Left renal pelvis (tissue), 4 donors: ENCODE data around the gene TNFRSF21. TPM values are rescaled to one million over a fixed set of nuclear protein-coding genes. Genes with fewer than 3 reads are reported as not detected.
"Not testable (repeated sequence)": the region's sequence is repeated elsewhere in the genome, so short reads cannot be mapped to it uniquely, and the experiment has no call there.

ENCODE experiments used
- DNase-seq, 4 donors: peaks; one replicate each; pipeline ENCODE4 v3.0.0-alpha.2; 2013; ENCODE audit warnings: low read depth in 4 of 4, low spot score in 3 of 4
- polyA plus RNA-seq, 4 donors: library from polyadenylated mRNA; unstranded; fragments of 120-200 nt; gene quantifications; one replicate each; pipeline ENCODE4 v1.2.1, GENCODE V29; 2013; ENCODE audit not compliant: insufficient read length in 4 of 4

The TNFRSF21 gene
- polyA plus RNA-seq, 4 donors, result 12.2 to 41.6 (median 31.8) TPM

DNA sequence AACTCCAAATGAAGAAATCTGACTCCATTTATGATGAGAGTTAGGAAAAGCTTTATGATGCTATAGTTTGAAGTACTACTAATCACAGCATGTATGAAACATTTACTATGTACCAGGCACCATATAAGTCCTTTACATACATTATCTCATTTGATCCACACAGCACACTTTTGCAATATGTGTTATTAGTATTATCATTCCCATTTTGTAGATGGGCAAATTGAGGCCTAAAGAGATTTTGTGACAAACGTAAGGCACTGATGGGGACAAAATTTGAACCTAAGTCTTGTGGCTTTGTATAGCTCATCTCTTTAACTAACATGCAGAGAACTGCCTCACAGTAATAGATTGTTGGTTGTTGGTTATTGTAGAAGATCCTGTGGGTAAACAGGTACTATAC lies 14.2 kb upstream of the TNFRSF21 start:
- no peak for DNase-seq

DNA sequence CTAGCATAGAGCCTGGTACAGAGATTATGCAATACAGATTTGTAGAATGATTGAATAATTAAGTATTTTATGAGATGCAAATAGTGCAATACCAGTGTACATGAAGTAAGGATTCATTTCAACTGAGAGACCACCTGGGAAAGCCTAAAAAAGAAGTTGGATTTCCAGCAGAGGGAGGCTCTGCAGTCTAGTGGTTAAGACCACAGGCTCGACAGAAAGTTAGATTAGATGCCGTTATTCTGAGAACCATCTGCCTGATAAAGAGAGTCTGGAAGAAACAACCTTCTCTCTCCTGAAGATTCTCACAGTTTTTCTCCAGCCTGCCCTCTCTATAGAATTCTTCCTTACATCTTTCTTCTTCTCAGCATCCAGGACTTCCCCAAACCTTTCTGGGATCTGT lies 13.6 kb upstream of the TNFRSF21 start:
- no peak for DNase-seq

- no peak for DNase-seq
Observed at GRCh38 chr6:47321577-47321976, 11.9 kb upstream of the TNFRSF21 start.

DNA sequence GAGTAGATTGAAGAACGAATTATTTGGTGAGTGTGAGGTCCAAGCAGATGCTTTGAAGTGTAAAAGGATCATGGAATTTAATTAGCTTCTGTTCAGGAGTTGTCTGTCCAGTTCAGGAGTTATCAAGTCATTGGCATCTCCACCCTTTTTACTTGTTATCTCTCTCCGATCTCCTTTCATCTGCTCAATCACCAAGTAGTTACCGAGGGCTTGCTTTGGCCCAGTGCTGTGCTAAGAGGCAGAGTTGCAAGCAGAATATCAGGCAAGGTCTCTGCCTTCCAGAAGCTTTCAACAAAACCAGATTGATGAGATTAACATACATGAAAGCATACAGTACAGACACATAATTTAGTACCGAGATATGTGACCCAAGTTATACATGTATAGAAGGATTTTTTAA lies 10.2 kb upstream of the TNFRSF21 start:
- no peak for DNase-seq

GRCh38 chr6:47319382-47319781 lies 9.7 kb upstream of the TNFRSF21 start:
- DNase-seq, result no peak

DNA sequence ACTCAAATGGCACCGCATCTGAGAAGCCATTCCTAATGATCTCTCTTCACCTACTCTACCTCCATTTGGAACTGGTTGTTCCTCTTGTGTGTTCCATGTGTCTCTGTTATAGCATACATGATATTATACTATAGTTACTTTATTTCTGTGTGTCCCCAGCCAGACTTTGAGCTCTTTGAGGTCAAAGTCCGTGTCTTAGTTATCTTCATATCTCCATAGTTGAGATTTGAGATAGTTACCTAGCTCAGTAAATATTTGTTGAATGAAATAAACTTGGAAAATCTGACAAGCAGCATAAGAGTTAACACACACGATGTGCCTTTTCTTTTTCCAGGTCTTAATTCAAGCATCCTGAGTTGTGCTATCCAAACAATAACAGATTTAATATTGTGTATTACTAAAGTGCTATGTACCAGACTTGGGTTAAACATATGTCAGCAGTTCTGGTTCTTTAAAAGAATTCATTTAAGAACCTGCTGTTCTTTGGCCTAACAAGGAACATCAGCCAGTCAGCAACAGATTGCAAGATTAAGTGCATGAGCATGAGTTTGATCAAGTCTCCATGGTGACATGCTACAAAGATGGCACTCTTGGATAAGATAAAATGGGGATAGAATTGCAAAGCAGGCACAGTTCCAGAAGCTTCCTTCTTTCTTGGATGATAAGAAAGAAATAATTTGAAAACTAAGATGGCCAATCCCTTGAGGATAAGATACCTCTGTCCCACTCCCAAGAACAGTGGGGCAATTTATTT lies 8.7 kb upstream of the TNFRSF21 start:
- no peak for DNase-seq

GRCh38 chr6:47315181-47315580 lies 5.5 kb upstream of the TNFRSF21 start:
- not testable (repeated sequence) for DNase-seq

GRCh38 chr6:47310131-47310480 lies 401 bp upstream of the TNFRSF21 start:
- no peak for DNase-seq

DNA sequence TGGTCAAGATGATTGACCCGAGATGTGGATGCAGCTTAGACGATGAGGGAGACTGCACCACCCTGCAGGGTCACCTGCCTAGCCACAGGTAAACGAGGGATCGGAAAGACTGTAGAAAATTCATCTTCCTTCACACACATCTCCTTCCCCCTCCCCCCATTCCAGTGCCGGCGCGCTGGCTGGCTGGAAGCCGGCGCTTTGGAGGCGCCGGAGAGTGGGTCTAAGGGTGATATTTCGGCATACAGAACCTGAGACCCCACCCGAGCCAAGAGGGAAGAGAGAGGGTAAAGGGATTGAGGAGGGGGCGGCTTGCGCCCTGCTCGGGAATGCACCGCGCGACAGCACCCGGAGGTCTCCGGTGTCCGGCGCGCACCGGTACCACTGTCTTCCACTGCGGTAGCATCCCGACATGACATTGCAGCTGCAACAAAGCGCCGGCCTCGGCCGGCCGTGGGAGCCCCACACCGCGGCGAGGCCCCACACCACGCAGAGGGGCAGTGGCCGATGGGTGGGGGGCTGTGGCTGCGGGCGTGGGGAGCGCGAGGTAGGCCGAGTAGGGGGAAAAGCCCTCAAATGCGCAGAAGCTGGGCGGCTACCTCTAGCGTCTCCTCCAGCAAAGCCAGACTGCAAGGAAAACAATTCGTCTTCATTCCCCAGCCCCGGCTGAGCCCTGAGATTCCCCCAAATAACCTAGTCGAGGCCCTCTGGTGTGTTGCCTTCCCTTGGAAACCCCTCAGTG lies 984 bp downstream of the TNFRSF21 start:
- DNase-seq, result peak in 1 of 4 donors; percentile 25

DNA sequence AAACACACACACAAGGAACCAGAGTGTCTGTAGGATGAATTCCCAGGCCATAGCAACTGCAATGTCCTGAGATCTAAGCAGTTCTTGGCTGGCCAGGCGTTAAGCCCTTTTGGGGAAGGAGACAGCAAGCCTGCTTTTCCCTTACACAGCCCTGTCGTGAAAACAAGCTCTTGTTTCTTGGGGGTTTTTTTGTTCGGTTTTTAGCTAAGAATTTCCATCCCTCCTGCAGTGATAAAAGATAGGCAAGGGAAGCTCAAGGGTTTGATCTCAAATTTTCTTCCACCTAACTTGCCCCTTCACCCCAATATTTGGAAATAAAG lies 1.5 kb downstream of the TNFRSF21 start:
- no peak for DNase-seq

- DNase-seq, result no peak
Observed at GRCh38 chr6:47307362-47308197, 2.1 kb downstream of the TNFRSF21 start.

DNA sequence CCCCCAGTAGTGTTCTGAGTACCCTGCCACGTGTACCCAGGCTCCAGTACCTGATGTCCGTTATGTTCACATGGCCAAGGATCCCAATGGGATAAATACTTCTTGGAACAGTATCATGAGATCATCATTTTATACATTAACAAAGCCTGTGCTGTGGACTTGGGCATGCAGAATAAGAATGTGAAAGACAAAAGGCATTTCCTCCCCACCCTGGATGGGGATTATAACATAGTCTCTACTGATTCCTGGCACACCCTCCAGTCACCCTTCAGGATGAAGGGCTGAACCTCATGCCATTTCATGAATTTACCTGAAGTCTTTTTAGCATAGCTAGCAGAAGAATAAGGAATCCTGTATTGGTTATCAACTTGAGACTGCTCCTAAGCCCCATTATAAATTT lies 2.8 kb downstream of the TNFRSF21 start:
- DNase-seq, result no peak

DNA sequence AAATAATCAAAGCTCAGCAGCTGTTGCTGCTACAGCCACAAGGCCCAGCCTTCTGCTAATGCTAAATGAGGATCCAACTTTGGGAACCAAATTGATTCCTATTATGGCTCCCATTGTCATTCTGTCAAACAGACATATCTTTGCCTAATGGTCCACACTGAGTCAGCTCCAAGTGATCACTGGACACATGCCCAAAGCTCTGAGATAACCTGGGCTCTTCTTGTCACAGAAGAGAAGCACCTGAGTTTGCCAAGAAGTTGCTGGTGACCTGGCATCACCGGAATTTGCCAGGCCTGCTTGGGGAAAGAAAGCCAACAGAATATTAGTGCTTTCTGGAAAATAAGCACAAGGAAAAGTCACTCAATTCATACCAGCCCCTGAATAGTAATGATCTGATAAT lies 5.8 kb downstream of the TNFRSF21 start:
- DNase-seq, result no peak

DNA sequence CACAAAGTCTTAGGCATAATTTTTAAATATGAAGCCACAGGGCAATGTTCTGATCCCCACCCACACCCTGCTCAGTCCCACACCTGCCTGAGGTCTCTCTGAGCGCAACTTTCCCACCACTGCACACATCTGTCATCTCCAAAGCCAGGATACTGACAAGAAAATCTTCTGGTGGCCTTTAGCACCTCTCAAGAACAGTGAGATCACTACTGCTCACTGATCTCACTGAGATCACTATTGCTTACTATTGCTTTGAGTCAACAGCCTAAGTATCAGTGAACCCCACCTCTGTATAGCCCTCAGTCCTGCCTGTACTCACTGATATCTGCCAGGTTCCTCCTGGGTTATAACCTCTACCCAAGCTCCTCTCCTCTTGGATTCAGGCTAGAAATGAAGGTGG lies 6.4 kb downstream of the TNFRSF21 start:
- DNase-seq, result no peak

DNA sequence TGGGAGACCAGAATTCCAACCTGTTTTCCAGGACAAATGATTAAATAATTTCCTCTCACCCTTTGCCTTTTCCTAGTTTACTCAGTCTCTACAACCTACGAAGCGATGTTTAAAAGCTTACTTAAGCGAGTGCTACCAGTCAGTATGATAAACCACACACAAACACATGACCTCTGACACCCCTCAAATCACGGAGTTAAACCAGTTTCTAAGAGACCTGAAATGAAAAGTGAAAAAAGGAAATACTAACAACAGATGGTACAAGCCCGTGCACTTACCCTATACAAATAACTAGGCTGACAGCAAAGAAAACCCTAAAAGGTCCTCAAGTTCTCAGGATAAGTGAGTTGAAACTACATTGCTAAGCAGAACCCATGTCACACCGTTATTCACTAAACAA lies 7.7 kb downstream of the TNFRSF21 start:
- no peak for DNase-seq

DNA sequence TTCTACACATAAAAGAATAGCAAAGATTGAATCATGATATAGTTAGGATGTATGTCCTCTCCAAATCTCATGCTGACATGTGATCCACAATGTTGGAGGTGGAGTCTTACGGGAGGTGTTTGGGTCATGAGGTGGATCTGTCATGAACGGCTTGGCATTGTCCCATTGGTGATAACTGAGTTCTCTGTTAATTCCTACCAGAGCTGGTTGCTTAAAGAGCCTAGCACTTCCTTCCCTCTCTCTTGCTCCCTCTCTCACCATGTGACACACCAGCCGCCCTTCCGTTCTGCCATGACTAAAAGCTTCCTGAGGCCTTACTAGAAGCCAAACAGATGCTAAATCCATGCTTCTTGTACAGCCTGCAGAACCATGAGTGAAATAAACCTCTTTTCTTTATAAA lies 8.3 kb downstream of the TNFRSF21 start:
- DNase-seq, result no peak

DNA sequence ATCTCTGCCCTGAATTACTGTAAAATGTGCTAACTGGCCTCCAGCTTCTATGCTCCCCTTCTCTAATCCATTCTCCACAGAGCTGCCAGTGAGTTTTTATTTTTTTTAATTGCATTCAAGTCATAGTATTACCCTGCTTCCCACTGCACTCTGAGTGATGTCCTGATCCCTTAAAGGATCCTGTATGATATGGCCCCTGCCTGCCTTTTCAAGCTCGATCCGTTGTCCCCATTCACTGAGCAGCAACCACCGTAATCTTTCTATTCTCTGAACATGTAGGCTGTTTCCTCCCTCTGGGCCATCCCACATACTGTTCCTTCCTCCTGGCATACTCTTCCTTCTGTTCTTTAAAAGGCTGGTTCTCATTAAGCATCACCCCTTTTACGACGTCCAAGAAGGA lies 9.3 kb downstream of the TNFRSF21 start:
- DNase-seq, result no peak

DNA sequence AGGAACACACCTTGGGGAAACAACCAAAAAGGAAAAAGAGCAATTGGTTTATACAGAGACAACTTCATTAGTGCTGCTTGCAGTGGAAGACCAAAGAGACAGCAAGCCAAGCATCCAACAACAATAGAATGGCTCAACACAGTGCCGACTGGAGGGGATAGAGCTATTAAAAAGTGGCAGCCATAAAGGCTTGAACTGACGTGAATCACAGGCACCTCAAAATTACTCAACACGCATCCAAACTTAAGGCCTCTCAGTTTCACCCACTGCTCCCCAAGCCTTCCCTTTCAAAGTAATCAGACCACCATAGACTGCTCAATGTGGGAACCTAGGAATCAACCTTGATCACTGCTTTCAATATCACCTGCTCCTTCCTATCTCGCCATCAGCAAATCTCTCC lies 9.7 kb downstream of the TNFRSF21 start:
- DNase-seq, result no peak

DNA sequence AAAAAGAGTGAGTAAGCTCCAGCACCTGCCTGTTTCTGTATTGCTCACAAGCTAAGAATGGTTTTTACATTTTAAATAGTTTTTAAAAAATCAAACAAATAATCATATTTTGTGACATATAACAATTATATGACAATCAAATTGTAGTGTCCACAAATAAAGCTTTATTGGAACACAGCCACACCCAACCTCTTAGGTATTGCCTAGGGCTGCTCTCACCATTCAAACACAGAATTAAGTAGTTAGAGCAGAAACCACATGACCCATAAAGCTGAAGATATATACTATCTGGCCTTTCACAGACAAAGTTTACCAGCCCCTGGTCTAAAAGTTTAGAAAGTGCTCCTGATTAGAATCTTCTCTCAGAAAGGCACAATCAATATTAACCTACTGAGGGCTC lies 11.2 kb downstream of the TNFRSF21 start:
- DNase-seq, result no peak

DNA sequence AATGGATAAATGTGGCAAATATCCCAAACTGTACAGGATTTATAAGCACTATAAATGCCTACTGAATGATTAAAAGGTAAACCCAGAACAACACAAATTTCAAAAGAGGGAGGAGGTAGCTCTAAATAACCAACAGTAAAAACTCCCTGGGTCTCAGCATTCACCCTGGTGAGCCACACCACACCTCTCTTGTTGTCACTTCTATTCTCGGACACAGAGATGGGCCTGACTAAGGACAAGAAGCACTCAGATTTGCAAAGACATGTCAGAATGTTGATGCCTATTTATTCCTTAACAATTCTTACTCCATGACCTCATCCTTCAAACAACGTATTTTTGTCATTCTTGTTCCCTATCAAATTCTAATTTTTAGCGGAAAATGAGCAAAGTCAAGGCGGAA lies 14.7 kb downstream of the TNFRSF21 start:
- DNase-seq, result no peak

GRCh38 chr6:47292944-47293343 lies 16.8 kb downstream of the TNFRSF21 start:
- no peak for DNase-seq

- no peak for DNase-seq
Observed at GRCh38 chr6:47292027-47292426, 17.7 kb downstream of the TNFRSF21 start.
